Osteoblast (primary cell): ENCODE data around the gene KCNQ1. TPM values are rescaled to one million over a fixed set of nuclear protein-coding genes. Genes with fewer than 3 reads are reported as not detected.
A peak's percentile ranks its signal among the peaks of the same experiment; 100 is the strongest.

Experiments used
- DNase-seq: peaks from one replicate; pipeline ENCODE4 v3.0.0; 2011; ENCODE audit warnings: low spot score, mixed read lengths; ENCODE audit not compliant: insufficient read length; ENCODE audit errors: missing footprints
- H2AFZ ChIP-seq: 2 replicates; pipeline ENCODE4 v1.6.0; 2011; ENCODE audit warnings: mild to moderate bottlenecking, low read length
- H3K27ac ChIP-seq: 2 replicates; pipeline ENCODE4 v1.5.1; 2011; ENCODE audit warnings: mild to moderate bottlenecking, low read depth, low read length, moderate library complexity
- H3K27me3 ChIP-seq: 2 replicates; pipeline ENCODE4 v1.6.0; 2012; ENCODE audit warnings: mild to moderate bottlenecking, control low read depth, inconsistent platforms, low read length, moderate library complexity; ENCODE audit not compliant: insufficient read depth
- H3K36me3 ChIP-seq: 2 replicates; pipeline ENCODE4 v1.5.1; 2011; ENCODE audit warnings: mild to moderate bottlenecking, low read length, control low read depth, moderate library complexity; ENCODE audit not compliant: insufficient read depth
- H3K4me1 ChIP-seq: 2 replicates; pipeline ENCODE4 v1.5.1; 2011; ENCODE audit warnings: mild to moderate bottlenecking, low read length, control low read depth, moderate library complexity; ENCODE audit not compliant: insufficient read depth
- H3K4me2 ChIP-seq: 2 replicates; pipeline ENCODE4 v1.6.0; 2011; ENCODE audit warnings: mild to moderate bottlenecking, low read length; ENCODE audit not compliant: insufficient read depth
- H3K4me3 ChIP-seq: fragments of 200-600 bp; sonication (generic); 3 replicates; pipeline ENCODE4 v1.5.1; 2012; ENCODE audit warnings: mild to moderate bottlenecking, low read length, inconsistent platforms; ENCODE audit not compliant: insufficient read depth
- H3K79me2 ChIP-seq: 2 replicates; pipeline ENCODE4 v1.6.0; 2012; ENCODE audit warnings: mild to moderate bottlenecking, low read length, control low read depth, inconsistent platforms; ENCODE audit not compliant: insufficient read depth
- H3K9me3 ChIP-seq: 2 replicates; pipeline ENCODE4 v1.5.1; 2011; ENCODE audit warnings: low read depth, low read length, control low read depth
- H4K20me1 ChIP-seq: 2 replicates; pipeline ENCODE4 v1.6.0; 2012; ENCODE audit warnings: mild to moderate bottlenecking, low read length, control low read depth; ENCODE audit not compliant: insufficient read depth
- total RNA-seq: library from RNA; depleted of rRNA; stranded (reverse); fragments of >200 nt; gene quantifications from 2 replicates; pipeline ENCODE4 v1.2.3, GENCODE V29; 2012
- TF ChIP-seq, protein P1 (sequence below): IDR thresholded peaks from 2 replicates; pipeline ENCODE4 v1.5.1; 2011; ENCODE audit warnings: mild to moderate bottlenecking, low read depth, low read length, moderate library complexity; ENCODE audit errors: extremely low read depth

Gene KCNQ1
- total RNA-seq, 1 donor = not detected

DNA sequence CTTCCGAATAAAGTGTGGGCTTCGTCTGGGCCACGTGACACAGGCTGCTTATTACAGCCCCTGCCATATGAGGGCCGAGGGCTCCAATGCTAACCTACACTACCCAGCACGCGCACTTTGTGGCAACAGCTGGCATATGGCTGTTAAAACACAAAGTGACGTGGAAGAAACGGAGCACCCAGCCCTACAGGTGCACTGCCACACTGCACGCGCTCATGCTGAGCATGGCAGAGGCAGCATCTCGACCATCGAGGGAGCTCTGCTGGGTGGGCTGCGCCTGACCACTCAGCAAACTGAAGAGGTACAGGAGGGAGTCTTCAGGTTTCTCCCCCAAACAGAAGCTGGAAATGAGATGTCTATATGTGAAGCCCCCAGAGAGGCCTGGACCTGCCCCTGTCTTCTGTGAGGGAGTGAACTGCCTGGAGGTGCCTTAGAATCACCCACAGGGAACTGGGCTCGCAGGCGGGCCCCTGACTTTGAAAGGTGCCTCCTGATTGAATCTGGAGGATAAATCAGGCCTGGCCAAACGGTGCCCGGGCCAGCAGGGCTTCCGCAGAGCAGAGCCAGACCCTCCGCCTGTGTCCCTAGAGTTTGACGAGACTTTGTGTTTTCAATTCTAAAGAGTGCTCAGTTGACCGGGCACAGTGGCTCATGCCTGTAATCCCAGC lies 26.0 kb upstream of the KCNQ1 start:
- DNase-seq = no peak
- Histone ChIP-seq H3K27me3 (no peaks in the 10 kb centered on the region), H2AFZ (no peak overlapping the region), H3K27ac (no peak overlapping the region), H3K36me3 (no peaks in the 10 kb centered on the region), H3K4me3 (no peak overlapping the region), H3K79me2 (no peaks in the 10 kb centered on the region), H3K4me2 (no peak overlapping the region), H4K20me1 (no peaks in the 10 kb centered on the region), H3K4me1 (no peaks in the 10 kb centered on the region), H3K9me3 (no peaks in the 10 kb centered on the region)
- TF ChIP-seq, protein P1, sequence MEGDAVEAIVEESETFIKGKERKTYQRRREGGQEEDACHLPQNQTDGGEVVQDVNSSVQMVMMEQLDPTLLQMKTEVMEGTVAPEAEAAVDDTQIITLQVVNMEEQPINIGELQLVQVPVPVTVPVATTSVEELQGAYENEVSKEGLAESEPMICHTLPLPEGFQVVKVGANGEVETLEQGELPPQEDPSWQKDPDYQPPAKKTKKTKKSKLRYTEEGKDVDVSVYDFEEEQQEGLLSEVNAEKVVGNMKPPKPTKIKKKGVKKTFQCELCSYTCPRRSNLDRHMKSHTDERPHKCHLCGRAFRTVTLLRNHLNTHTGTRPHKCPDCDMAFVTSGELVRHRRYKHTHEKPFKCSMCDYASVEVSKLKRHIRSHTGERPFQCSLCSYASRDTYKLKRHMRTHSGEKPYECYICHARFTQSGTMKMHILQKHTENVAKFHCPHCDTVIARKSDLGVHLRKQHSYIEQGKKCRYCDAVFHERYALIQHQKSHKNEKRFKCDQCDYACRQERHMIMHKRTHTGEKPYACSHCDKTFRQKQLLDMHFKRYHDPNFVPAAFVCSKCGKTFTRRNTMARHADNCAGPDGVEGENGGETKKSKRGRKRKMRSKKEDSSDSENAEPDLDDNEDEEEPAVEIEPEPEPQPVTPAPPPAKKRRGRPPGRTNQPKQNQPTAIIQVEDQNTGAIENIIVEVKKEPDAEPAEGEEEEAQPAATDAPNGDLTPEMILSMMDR = no peak

DNA sequence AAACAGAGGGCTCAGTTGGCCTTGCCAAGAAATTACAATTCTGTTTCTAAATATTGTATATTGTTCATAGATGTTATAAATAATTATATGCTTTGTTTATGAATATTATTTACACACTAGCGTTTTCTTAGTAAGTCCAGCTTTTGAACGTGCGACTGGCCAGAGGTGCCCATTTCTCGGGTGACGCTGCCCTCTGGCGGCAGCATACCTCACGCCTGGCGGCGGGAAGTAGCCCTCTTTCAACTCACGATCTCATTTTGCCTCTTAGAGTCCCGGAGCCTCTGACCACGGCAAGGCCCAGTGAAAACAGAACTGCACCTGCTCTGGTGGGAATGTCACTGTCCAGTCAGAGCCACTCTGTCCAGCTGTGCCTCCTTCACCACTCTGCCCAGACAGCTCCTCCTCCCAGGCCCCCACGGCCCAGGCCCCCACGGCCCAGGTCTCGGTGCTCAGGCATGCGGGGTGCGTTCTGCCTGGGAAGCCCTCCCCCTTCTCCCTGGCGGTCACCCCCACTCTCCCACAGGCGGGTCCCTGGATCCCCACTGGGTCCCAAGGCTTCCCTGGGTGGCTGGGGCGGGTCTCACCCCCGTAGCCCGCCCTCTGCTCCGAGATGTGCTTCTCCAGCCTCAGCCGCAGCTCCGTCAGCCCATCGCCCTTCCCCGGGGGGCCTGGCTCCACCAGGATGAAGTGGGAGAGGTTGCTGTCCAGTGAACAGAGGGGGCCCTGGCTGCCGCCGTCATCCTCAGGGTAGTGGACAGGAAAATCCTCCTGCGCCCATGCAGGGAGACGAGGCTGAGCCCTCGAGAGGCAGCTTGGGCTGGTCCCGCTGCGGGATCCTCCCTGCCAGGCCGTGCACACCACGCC lies 24.9 kb upstream of the KCNQ1 start:
- no peak overlapping the region for H3K4me3 ChIP-seq
- H2AFZ ChIP-seq = no peak overlapping the region
- no peaks in the 10 kb centered on the region for H3K36me3 ChIP-seq
- H4K20me1 ChIP-seq = no peaks in the 10 kb centered on the region
- H3K27me3 ChIP-seq = no peaks in the 10 kb centered on the region
- TF ChIP-seq, protein P1 = peak; percentile 88
- no peak overlapping the region for H3K27ac ChIP-seq
- H3K79me2 ChIP-seq = no peaks in the 10 kb centered on the region
- H3K4me2 ChIP-seq = peak overlapping the region; percentile 29
- peak; percentile 99 for DNase-seq
- H3K9me3 ChIP-seq = no peaks in the 10 kb centered on the region
- H3K4me1 ChIP-seq = no peaks in the 10 kb centered on the region

DNA sequence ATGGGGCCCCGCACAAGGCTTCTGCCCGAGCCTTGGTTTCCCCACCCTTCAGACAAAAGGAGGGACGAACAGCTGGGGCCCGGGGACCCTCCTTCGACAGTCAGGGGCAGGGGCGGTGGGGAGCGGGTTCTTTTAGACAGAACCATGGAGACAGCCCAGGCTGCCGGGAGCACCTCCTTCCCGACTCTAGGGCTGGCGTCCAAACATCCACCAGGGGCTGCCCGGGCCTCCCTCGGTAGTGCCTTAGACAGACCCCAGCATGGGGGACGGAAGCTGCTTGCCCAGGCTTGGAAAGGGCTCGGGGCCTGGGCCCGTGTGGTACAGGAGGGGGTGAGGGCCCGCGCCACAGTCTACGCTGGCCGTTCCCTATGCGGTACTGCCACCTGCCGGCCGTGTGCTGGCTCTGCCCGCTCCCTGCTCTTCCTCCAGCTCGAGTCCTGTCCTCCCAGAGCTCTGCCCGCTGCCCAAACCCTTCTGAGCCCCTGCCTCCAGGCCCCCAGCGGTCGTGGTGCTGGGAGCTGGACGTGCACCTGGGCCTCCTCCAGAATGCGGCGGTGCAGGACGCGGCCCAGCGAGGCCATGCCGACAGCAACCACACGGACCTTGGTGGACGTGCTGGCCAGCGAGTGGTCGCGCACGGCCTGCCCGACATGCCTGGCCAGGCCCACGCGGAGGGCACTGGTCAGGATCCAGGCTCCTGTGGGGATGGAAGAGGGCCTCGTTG lies 24.1 kb upstream of the KCNQ1 start:
- Histone ChIP-seq H3K27me3 (no peaks in the 10 kb centered on the region), H3K4me3 (no peak overlapping the region), H3K9me3 (no peaks in the 10 kb centered on the region), H3K79me2 (no peaks in the 10 kb centered on the region), H3K4me2 (peak overlapping the region; percentile 28), H3K4me1 (no peaks in the 10 kb centered on the region), H4K20me1 (no peaks in the 10 kb centered on the region), H3K27ac (no peak overlapping the region), H2AFZ (no peak overlapping the region), H3K36me3 (no peaks in the 10 kb centered on the region)
- TF ChIP-seq, protein P1 = peak; percentile 74
- DNase-seq = peak; percentile 100
